Prostate gland (tissue), 2 donors: ENCODE measurements around the gene C1orf87. TPM values are rescaled to one million over a fixed set of nuclear protein-coding genes. Genes with fewer than 3 reads are reported as not detected.

Experiments
- DNase-seq: peaks from one replicate; pipeline ENCODE4 v3.0.0-alpha.2; 2019; ENCODE audit warnings: low spot score
- H3K27ac ChIP-seq, 2 donors: fragments of 200-600 bp; sonication (generic); 2 replicates each; pipeline ENCODE4 v1.5.1; 2017 to 2019
- H3K27me3 ChIP-seq: fragments of 200-600 bp; sonication (generic); replicated peaks from 2 replicates; pipeline ENCODE4 v1.5.1; 2019; ENCODE audit not compliant: insufficient read depth
- H3K36me3 ChIP-seq, 2 donors: fragments of 200-600 bp; sonication (generic); 1 replicate in 1 of 2; 2 replicates in 1 of 2; pipeline versions ENCODE4 v1.5.1 to v1.8.1; 2017 to 2019
- H3K4me1 ChIP-seq: fragments of 200-600 bp; sonication (generic); replicated peaks from 2 replicates; pipeline ENCODE4 v1.5.1; 2019
- H3K4me3 ChIP-seq, 2 donors: fragments of 200-600 bp; sonication (generic); 2 replicates each; pipeline ENCODE4 v1.5.1; 2017 to 2019
- H3K9me3 ChIP-seq: fragments of 200-600 bp; sonication (generic); 2 replicates; pipeline ENCODE4 v1.5.1; 2017
- POLR2A ChIP-seq: fragments of 450-650 bp; IDR thresholded peaks from one replicate; pipeline ENCODE4 v1.6.1; 2016; ENCODE audit warnings: antibody characterized with exemption, mild to moderate bottlenecking
- POLR2AphosphoS5 ChIP-seq: sonication (generic); formaldehyde crosslinking; IDR thresholded peaks from one replicate; pipeline ENCODE4 v1.6.1; 2017; ENCODE audit warnings: antibody characterized with exemption
- WGBS: methylation state at CpG from one replicate; pipeline ENCODE4 v1.1.5; 2018; 5-methylcytosine and 5-hydroxymethylcytosine counted together
- intact Hi-C: fragments of 100-400 bp; cut with DNase I; formaldehyde crosslinking; loops from one replicate; pipeline ENCODE4 v1.14.2; 2022
- total RNA-seq, 2 donors: library from RNA; depleted of rRNA; stranded (reverse); fragments of >200 nt; gene quantifications; one replicate each; pipeline ENCODE4 v1.1.0, GENCODE V29; 2016
- TF ChIP-seq, protein P1 (sequence below), 4 experiments: fragments of 200-600 bp in 2 of 4; fragments of 450-650 bp in 2 of 4; sonication (generic) in 2 of 4; IDR thresholded peaks; 1 replicate in 3 of 4; 2 replicates in 1 of 4; pipeline ENCODE4 v1.5.1; 2016 to 2019; ENCODE audit warnings: antibody characterized with exemption in 4 of 4, mild to moderate bottlenecking in 2 of 4, moderate library complexity in 2 of 4

The C1orf87 gene
- total RNA-seq, 2 donors from 2014 or later: 0.74 TPM; not detected in 1

DNA sequence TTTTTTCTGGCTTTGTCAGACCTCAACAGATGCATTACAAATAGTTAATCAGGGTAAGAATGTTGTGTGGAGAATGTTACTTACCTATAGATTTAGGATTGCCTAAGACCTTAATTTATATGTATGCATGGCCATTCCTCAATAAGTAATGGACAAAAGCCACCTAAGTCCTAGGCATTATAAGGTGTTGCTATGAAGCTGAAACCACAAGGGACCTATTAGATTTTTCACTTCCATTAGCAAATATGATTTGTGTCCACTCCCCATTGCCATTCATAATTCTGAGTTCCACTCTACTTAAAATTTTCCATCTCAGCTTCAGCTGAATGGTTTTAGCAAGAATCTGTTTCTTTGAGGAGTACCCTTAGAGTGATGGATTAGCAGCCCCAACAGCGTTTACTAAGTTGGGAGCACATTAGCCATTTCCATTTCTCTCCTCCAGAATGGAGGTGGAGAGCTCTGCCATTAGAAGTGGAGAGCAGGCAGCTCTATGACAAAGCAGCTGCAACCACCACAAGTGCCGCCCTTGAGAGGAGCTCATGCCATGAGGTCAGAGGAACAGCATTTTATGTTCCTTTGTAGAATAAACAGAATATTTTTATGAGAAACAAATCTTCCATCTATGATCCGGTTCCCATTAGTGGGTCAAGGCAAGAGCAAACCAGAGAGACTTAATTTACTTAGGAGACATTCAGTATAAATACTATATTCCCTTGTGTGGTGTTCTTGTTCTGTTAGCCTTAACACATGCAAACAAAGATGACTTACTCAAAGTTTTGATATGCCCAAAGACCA lies 28.9 kb upstream of the C1orf87 start:
- Histone ChIP-seq H3K27me3 (no peaks in the 10 kb centered on the region), H3K9me3 (no peaks in the 10 kb centered on the region), H3K36me3 (no peaks in the 10 kb centered on the region), H3K4me1 (no peaks in the 10 kb centered on the region), H3K4me3 (no peak overlapping the region), H3K27ac (peak overlapping the region in 1 of 2 donors; percentile 28)
- DNase-seq: no peak
- intact Hi-C loops: no loop called here
- 44% methylated on average over 3 of the region's 3 CpGs for WGBS
- TF ChIP-seq, protein P1, sequence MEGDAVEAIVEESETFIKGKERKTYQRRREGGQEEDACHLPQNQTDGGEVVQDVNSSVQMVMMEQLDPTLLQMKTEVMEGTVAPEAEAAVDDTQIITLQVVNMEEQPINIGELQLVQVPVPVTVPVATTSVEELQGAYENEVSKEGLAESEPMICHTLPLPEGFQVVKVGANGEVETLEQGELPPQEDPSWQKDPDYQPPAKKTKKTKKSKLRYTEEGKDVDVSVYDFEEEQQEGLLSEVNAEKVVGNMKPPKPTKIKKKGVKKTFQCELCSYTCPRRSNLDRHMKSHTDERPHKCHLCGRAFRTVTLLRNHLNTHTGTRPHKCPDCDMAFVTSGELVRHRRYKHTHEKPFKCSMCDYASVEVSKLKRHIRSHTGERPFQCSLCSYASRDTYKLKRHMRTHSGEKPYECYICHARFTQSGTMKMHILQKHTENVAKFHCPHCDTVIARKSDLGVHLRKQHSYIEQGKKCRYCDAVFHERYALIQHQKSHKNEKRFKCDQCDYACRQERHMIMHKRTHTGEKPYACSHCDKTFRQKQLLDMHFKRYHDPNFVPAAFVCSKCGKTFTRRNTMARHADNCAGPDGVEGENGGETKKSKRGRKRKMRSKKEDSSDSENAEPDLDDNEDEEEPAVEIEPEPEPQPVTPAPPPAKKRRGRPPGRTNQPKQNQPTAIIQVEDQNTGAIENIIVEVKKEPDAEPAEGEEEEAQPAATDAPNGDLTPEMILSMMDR (IDR thresholded peaks at IDR 0.05): no peak
- peak; percentile 47 for TF ChIP-seq POLR2AphosphoS5

DNA sequence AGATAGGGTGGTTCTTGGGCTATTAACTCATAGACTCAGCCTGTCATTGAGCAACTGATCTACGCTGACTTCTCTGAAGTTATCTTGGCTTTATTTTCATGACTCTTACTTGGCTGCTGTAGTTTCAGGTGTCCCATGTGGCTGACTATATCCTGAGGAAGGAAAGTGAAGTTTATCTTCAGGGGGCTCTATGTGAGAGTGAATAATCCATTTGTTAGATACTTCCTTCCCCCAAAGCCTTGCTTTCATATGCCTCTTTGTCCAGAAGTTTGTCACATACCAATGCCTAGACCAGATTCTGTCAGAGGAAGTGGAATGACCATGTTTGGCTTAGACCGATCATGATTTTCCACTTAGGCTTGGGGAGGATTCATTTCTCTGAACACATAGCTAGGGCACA lies 27.9 kb upstream of the C1orf87 start:
- Histone ChIP-seq H3K4me1 (no peaks in the 10 kb centered on the region), H3K9me3 (no peaks in the 10 kb centered on the region), H3K27me3 (no peaks in the 10 kb centered on the region), H3K36me3 (no peaks in the 10 kb centered on the region), H3K4me3 (no peak overlapping the region), H3K27ac (no peak overlapping the region)
- intact Hi-C loops: no loop called here
- DNase-seq: no peak
- TF ChIP-seq, protein P1 (IDR thresholded peaks at IDR 0.05): no peak
- TF ChIP-seq POLR2A (no peak), POLR2AphosphoS5 (no peak)
- whole genome bisulfite sequencing: 92% methylated on average over 2 of the region's 2 CpGs

DNA sequence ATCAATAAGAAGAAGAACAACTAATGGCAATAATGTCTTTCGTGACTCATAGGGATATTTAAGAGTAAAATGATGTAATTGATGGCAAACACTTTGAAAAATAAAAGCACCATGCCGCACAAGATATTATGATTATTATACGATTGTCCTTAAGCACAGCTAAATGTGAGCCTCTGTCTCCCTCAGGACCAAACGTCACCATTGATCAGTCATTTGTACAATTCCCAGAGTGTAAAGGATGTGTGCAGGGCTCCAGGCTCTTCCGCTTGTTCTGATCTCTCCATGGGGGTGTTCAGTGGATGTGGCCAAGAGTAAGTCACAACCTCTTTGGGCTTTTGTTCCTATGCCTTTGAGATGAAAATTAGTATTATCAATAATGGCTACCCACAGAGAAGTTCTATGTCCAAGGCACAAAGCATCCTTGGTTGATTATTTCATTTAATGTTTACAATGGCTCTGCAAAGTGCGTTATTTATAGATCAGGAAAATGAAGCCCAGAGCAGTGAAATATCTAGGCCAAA lies 17.7 kb upstream of the C1orf87 start:
- DNase-seq: no peak
- 85% methylated on average over 6 of the region's 6 CpGs for WGBS
- H3K9me3 ChIP-seq: no peaks in the 10 kb centered on the region
- no peaks in the 10 kb centered on the region for H3K27me3 ChIP-seq
- H3K4me1 ChIP-seq: no peaks in the 10 kb centered on the region
- H3K4me3 ChIP-seq: no peak overlapping the region
- intact Hi-C loops: no loop called here
- H3K27ac ChIP-seq: no peak overlapping the region
- TF ChIP-seq POLR2A (no peak), POLR2AphosphoS5 (no peak)
- TF ChIP-seq, protein P1 (IDR thresholded peaks at IDR 0.05): no peak
- H3K36me3 ChIP-seq: no peaks in the 10 kb centered on the region

DNA sequence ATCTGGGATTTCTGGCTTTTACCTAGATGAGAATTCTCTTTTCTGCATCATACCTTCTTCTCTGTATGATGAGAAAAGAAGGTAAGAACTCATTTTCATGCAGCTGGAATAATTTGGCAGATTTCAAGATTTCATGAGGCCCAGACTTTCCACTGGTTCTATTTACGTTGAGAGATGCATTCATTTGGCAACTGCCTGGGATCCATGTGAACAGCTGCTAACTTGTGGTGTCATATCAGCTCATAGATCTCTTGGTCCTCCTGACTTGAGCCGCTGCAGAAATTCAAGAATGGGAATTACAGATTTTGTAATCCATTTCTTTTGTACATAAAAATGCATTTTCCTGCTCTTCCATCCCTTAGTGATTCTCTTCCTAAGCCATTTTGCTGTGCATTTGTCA lies 17.1 kb upstream of the C1orf87 start:
- TF ChIP-seq POLR2AphosphoS5 (no peak), POLR2A (no peak)
- TF ChIP-seq, protein P1 (IDR thresholded peaks at IDR 0.05): no peak
- whole genome bisulfite sequencing: 64% methylated on average over 2 of the region's 2 CpGs
- no peaks in the 10 kb centered on the region for H3K4me1 ChIP-seq
- H3K36me3 ChIP-seq: no peaks in the 10 kb centered on the region
- H3K27me3 ChIP-seq: no peaks in the 10 kb centered on the region
- DNase-seq: no peak
- H3K27ac ChIP-seq: no peak overlapping the region
- intact Hi-C loops: no loop called here
- H3K4me3 ChIP-seq: no peak overlapping the region
- no peaks in the 10 kb centered on the region for H3K9me3 ChIP-seq

DNA sequence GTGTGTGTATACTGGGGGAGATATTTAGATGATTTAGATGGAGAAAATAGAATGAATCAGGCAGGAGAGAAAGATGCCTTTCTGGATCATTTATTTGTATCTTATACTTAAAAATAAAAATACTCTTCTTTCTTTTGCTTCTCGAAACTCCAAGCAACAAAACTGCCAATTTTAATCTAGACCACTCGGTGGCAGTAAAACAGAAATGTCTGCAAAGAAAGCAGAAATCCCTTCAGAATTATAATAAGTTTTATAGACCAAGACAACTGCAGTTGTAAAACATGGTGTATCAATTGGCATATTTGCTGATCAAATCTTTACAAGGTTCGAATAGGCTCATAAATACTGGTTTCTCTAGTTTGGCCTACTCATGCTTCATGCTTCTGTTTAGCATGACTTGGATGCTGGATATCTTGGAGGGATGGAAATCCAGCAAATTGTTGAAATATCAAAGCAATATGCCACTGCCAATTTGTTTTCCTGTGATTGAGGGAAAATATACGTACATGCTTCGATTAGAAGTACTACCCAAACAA lies 15.1 kb upstream of the C1orf87 start:
- Histone ChIP-seq H3K27ac (no peak overlapping the region), H3K9me3 (no peaks in the 10 kb centered on the region), H3K36me3 (no peaks in the 10 kb centered on the region), H3K27me3 (no peaks in the 10 kb centered on the region), H3K4me1 (no peaks in the 10 kb centered on the region), H3K4me3 (no peak overlapping the region)
- intact Hi-C loops: no loop called here
- TF ChIP-seq, protein P1 (IDR thresholded peaks at IDR 0.05): peak in 3 of 4 experiments; percentile 24 to 38 (median 26)
- TF ChIP-seq POLR2AphosphoS5 (peak; percentile 88), POLR2A (no peak)
- WGBS: 25% methylated on average over 5 of the region's 5 CpGs
- DNase-seq: no peak
